SW 1271 (cell line): ENCODE measurements around the gene ZNF80.
"Not testable (repeated sequence)": the region's sequence is repeated elsewhere in the genome, so short reads cannot be mapped to it uniquely, and the experiment has no call there.

Experiments
- DNase-seq, 2 experiments: peaks; one replicate each; lab custom pipeline; 2025; lab: John Stamatoyannopoulos, UW

Gene ZNF80

GRCh38 chr3:114237478-114237877 lies at the start of gene ZNF80:
TSS of gene ZNF80 (minus strand) at chr3:114237578. CDS start at chr3:114237074, 504 bp downstream.
- not testable (repeated sequence) for DNase-seq

DNA sequence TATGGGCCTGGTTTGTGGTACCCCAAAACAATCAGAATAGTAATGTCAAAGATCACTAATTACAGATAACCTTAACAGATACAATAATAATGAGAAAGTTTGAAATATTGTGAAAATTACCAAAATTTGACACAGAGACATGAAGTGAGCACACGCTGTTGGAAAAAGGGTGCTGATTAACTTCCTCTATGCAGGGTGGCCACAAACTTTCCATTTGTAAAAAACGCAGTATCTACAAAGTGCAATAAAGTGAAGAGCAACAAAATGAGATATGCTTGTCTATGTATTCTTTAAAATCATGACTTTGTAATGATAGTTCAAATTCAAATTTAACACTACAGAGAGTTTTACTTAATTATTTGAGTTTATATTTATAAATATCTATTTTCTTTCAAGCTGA lies 48.9 kb upstream of the ZNF80 start:
- no peak for DNase-seq

GRCh38 chr3:114285648-114286230 lies 48.4 kb upstream of the ZNF80 start:
- DNase-seq: no peak

- no peak for DNase-seq
These were observed 47.3 kb upstream of the ZNF80 start for GRCh38 chr3:114284644-114285043.

DNA sequence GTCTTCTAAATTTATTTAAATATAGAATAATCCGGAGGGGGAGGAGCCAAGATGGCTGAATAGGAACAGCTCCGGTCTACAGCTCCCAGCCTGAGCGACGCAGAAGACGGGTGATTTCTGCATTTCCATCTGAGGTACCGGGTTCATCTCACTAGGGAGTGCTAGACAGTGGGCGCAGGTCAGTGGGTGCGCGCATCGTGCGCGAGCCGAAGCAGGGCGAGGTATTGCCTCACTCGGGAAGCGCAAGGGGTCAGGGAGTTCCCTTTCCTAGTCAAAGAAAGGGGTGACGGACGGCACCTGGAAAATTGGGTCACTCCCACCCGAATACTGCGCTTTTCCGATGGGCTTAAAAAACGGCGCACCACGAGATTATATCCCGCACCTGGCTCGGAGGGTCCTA lies 39.5 kb upstream of the ZNF80 start:
- DNase-seq: not testable (repeated sequence)

- no peak for DNase-seq
These were observed 37.6 kb upstream of the ZNF80 start for GRCh38 chr3:114274929-114275328.

GRCh38 chr3:114272271-114272670 lies 34.9 kb upstream of the ZNF80 start:
- no peak for DNase-seq

GRCh38 chr3:114270019-114270418 lies 32.6 kb upstream of the ZNF80 start:
- DNase-seq: no peak

DNA sequence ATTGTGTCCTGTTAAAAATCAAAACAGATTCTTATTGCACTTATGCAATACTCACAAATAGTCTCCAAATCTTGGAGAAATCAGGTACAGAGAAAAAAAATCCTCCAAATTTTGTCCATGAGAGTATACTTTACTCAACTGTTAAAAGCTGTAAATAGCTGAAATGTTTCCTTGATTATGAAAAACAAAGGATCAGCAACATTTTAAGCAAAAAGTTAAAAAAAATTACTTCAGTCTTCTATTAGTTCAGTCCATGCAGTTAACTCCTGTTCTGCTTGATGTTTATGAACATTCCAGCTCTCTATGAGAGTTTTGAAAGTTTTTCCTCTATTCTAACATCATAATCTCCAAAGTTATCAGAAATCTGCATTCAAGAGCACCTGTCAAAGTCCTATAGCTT lies 22.8 kb upstream of the ZNF80 start:
- DNase-seq: no peak

- no peak for DNase-seq
These were observed 22.2 kb upstream of the ZNF80 start for GRCh38 chr3:114259566-114259965.

DNA sequence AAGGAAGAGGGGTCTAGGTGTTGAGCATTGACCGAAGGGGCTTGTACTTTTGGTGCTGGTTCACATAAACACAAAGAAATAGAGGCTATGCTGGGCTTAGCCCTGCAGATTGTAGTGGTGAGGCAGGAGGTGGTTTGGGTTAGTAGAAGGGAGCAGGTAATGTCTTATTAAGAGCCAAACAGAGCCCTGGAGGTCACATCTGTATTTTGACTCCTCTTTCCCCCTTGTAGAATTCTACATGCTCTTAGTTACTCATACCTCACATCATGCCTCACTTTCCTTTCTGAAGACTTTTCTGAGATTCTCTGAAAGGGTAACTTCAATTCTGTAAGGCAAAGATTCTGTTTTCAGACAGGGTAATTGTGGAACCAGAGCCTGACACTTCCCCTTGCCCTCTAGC lies 16.1 kb upstream of the ZNF80 start:
- no peak for DNase-seq

DNA sequence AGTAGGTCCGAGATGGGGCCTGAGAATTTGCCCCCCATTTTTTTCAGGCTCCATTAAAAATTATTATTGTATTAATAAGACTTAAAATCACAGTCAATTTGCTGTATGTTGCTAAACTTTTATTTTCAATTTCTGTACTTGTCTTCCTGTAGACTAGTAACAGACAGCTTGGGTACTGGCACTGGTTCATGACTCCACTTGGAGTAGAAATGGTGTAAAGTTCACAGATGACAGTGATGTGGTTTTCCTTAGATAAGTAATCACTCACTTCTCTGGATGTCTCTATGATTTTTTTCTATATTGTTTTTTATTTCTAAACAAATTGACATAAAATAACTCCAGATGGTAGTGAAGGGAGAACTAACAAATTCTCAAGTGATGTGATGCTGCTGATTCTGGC lies 15.6 kb upstream of the ZNF80 start:
- DNase-seq: no peak

DNA sequence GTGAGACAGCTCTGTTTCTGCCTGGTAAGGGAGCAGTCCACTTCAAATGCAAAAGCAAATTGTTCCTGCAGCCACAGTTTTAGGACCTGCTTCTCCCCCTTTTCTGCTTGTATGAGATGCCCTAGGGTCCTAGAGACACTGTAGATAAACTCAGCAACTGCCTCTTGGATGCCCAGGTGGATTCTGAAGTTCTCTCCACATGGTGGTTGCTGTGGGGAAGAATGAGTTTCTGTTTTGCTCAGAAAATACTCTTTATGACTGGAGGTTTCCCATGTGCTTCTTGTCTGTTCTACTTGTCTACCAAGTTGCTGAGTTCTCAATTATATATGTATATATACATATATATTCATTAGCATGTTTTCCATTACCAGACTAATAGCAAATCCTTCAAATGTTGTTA lies 5.6 kb upstream of the ZNF80 start:
- DNase-seq: no peak

DNA sequence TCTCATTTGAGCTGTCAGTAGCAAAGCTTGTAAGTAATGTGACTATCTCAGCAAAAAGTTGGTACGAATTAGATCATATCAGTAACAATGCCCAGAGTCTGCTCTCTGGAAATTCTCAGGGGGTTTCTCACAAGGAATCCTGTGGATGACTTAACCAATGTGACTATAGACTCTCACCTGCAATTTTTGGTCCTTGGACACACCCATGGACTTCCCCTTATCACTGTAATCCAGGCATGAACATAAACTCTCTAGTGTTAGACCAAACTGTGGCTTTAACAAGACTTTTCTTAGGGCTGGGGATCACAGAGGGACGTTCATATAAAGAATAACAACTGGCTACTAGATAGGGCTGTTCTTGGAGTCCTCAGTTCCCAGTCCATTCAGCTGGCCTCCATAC lies 3.9 kb upstream of the ZNF80 start:
- no peak for DNase-seq

DNA sequence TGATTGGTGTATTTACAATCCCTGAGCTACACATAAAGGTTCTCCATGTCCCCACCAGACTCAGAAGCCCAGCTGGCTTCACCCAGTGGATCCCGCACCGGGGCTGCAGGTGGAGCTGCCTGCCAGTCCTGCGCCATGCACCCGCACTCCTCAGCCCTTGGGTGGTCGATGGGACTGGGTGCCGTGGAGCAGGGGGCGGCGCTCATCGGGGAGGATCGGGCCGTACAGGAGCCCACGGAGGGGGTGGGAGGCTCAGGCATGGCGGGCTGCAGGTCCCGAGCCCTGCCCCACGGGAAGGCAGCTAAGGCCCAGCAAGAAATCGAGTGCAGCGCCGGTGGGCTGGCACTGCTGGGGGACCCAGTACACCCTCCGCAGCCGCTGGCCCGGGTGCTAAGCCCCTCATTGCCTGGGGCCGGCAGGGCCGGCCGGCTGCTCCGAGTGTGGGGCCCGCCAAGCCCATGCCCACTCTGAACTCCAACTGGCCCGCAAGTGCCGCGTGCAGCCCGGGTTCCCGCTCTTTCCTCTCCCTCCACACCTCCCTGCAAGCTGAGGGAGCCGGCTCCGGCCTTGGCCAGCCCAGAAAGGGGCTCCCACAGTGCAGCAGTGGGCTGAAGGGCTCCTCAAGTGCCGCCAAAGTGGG lies 888 bp upstream of the ZNF80 start:
- not testable (repeated sequence) for DNase-seq

DNA sequence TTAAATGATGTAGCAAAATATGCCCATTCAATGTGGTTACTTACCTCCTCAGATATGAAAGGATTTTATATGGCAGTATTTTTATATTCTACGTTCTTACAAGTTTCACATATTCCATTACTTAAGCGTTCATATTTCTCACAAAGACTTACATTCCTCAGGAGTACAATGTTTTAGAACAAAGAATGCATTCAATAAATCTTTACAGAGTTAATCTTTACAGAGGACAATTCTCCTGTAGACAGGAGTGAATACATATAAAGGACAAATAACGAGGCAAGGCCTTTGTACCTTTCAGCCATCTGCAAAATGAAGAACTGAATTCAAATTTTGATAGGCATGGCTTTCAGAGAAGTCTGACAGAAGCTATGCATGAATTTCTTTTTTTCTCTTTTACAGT lies 1.9 kb downstream of the ZNF80 start:
- DNase-seq: no peak

DNA sequence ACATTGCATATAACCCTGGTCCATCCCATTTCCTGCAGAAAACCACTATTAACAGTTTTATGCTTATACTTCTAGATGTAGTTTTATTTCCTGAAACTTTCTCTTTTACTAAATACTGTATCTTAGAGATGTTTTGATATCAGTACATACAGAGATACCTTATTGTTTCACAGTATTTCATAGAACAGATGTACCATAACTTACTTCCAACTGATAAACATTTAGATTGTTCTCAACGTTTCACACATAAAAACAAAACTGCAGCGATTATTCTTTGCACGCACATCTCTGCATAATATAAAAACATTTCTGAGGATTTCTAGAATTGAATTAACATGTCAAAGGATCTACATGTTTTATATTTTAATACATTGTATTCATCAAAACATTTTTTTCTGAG lies 2.6 kb downstream of the ZNF80 start:
- DNase-seq: no peak

- DNase-seq: no peak
These were observed 5.8 kb downstream of the ZNF80 start for GRCh38 chr3:114231616-114232015.

DNA sequence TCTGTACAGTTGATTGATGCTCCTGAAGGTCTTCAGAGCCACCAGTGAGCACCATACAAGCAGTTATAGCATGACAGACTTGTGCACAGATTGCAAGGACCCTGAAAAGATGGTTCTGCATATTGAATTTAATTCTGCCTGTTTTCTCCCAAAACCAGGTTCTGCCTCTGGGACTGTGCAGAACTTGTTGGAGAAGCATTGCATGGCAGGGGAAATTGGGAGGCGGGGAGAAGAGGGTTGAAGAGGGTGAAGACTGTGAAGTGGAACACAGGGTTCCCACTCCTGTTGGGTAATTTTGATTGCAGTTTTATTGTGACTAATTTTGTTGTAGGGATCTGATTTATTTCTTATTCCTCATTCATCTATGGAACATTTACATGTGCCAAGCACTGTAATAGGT lies 10.3 kb downstream of the ZNF80 start:
- no peak for DNase-seq

GRCh38 chr3:114226313-114226712 lies 11.1 kb downstream of the ZNF80 start:
- no peak for DNase-seq

DNA sequence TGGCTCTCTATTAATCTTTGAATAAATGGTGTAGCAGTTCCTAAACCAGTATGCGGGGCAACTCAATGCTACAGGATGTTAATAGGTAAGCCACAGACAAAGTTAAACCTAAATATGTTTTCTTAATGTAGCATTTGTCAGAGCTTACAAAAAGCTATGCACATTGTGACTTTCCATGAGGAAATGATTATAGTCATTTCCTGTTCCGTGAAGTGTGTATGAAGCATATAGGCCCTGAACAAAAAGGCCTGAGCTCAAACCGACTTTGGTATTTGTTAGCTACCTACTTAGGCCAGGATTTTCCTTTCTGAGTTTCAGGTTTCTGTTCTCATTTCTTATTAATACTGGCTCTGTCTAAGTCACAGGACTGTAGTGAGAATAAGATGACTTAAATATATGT lies 14.2 kb downstream of the ZNF80 start:
- no peak for DNase-seq

DNA sequence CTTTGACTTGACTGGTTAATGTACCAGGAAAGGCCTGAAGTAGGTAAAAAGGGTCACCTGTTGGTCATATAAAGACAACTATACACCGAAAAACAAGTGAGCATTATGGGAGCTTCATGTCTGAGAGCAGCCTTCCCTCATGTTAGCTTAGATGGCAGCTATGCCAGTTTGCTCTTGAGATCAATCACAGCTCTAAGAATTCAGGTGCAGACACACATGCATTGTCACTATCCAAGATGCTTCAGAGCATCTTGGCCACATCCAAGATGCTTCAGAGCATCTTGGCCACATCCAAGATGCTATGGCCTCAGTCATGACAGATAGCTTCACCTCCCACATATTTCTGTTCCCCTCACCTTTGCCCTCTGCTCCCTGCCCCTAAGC lies 15.5 kb downstream of the ZNF80 start:
- DNase-seq: no peak

DNA sequence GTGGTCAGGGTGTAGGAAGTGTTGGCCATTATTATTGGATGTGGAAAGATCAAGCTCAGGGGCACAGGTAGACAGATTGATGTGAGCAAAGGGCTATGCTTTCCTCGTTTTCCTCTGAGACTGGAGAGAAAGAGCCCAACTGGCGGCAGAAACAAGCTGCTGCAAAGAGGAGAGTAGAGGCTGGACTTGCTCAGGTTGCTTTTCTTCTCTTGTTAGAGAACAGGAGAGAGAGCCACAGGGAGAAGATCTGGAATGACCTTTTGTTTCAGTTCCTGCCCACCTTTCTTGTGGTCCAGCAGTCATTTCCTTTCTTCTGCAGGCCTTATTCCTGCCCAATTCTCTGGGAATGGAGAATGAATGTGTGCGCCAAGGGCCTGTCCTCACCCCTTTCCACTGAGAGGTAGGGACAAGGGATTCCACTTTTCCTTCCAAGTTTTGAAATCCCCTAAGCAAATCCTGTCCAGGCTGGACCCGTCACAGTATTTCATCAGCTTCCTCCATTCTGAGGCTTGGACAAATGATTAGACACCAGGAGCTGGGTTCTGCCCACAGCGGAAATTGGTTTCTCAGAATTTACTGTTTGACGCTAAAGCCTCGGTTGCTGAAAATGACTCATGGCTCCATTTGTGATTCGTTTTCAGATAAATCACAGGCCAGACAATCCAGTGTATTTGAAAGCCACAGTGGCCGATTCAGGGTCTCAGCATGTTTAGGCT lies 16.1 kb downstream of the ZNF80 start:
- no peak for DNase-seq

GRCh38 chr3:114219741-114220140 lies 17.6 kb downstream of the ZNF80 start:
- DNase-seq: no peak
